Mesendoderm (in vitro differentiated cells): ENCODE measurements around the gene HOXB13.

Experiments used
- DNase-seq: peaks from one replicate; pipeline ENCODE4 v3.0.0; 2013
- H2AK5ac ChIP-seq: 2 replicates; pipeline ENCODE4 v1.6.1; 2013; ENCODE audit warnings: low read length, inconsistent platforms
- H2BK120ac ChIP-seq: 2 replicates; pipeline ENCODE4 v1.6.1; 2013; ENCODE audit warnings: low read depth, mild to moderate bottlenecking, low read length, moderate library complexity, mixed read lengths
- H2BK15ac ChIP-seq: replicated peaks from 2 replicates; pipeline ENCODE4 v1.6.1; 2013; ENCODE audit warnings: low read depth, mild to moderate bottlenecking, moderate library complexity
- H2BK5ac ChIP-seq: 2 replicates; pipeline ENCODE4 v1.6.1; 2013; ENCODE audit warnings: low read length, inconsistent platforms
- H3K18ac ChIP-seq: 2 replicates; pipeline ENCODE4 v1.6.1; 2013; ENCODE audit warnings: mild to moderate bottlenecking, low read length, mixed read lengths
- H3K23ac ChIP-seq: one replicate; pipeline ENCODE4 v1.6.1; 2013; ENCODE audit warnings: low read length
- H3K27ac ChIP-seq: 2 replicates; pipeline ENCODE4 v1.5.1; 2013; ENCODE audit warnings: low read depth, mild to moderate bottlenecking, inconsistent platforms, low read length, moderate library complexity
- H3K27me3 ChIP-seq: 2 replicates; pipeline ENCODE4 v1.6.1; 2013; ENCODE audit warnings: low read length, control low read depth, mild to moderate bottlenecking, inconsistent platforms; ENCODE audit not compliant: insufficient read depth, poor library complexity
- H3K36me3 ChIP-seq: 2 replicates; pipeline ENCODE4 v1.6.1; 2013; ENCODE audit warnings: low read length, inconsistent platforms; ENCODE audit not compliant: control insufficient read depth, insufficient read depth
- H3K4ac ChIP-seq: one replicate; pipeline ENCODE4 v1.6.1; 2013; ENCODE audit warnings: low read depth, mild to moderate bottlenecking, low read length, moderate library complexity
- H3K4me1 ChIP-seq: 2 replicates; pipeline ENCODE4 v1.6.1; 2013; ENCODE audit warnings: low read depth, low read length, inconsistent platforms; ENCODE audit not compliant: control insufficient read depth
- H3K4me2 ChIP-seq: 2 replicates; pipeline ENCODE4 v1.6.1; 2013; ENCODE audit warnings: low read length
- H3K4me3 ChIP-seq: 2 replicates; pipeline ENCODE4 v1.5.1; 2013; ENCODE audit warnings: mild to moderate bottlenecking, low read length
- H3K56ac ChIP-seq: one replicate; pipeline ENCODE4 v1.6.1; 2013; ENCODE audit warnings: low read length
- H3K79me1 ChIP-seq: 2 replicates; pipeline ENCODE4 v1.6.1; 2013; ENCODE audit warnings: low read length, inconsistent platforms
- H3K79me2 ChIP-seq: 2 replicates; pipeline ENCODE4 v1.6.1; 2013; ENCODE audit warnings: mild to moderate bottlenecking, low read length; ENCODE audit not compliant: control insufficient read depth, insufficient read depth
- H3K9ac ChIP-seq: 2 replicates; pipeline ENCODE4 v1.6.1; 2013; ENCODE audit warnings: low read length, inconsistent platforms
- H4K5ac ChIP-seq: one replicate; pipeline ENCODE4 v1.6.1; 2013; ENCODE audit warnings: low read length
- H4K8ac ChIP-seq: one replicate; pipeline ENCODE4 v1.6.1; 2013; ENCODE audit warnings: low read depth, mild to moderate bottlenecking, control low read depth, low read length, moderate library complexity
- WGBS: extraction: QIAGEN DNeasy Blood & Tissue Kit; methylation state at CpG from one replicate; pipeline ENCODE4 v1.1.7; 2013; ENCODE audit warnings: low lambda C conversion rate, missing lambda C conversion rate; ENCODE audit not compliant: insufficient coverage; ENCODE audit errors: extremely low coverage; 5-methylcytosine and 5-hydroxymethylcytosine counted together

HOXB13 gene

GRCh38 chr17:48751172-48751571 is 22.6 kb upstream of the HOXB13 start:
- Histone ChIP-seq H3K56ac (no peak overlapping the region), H2AK5ac (no peak overlapping the region)

DNA sequence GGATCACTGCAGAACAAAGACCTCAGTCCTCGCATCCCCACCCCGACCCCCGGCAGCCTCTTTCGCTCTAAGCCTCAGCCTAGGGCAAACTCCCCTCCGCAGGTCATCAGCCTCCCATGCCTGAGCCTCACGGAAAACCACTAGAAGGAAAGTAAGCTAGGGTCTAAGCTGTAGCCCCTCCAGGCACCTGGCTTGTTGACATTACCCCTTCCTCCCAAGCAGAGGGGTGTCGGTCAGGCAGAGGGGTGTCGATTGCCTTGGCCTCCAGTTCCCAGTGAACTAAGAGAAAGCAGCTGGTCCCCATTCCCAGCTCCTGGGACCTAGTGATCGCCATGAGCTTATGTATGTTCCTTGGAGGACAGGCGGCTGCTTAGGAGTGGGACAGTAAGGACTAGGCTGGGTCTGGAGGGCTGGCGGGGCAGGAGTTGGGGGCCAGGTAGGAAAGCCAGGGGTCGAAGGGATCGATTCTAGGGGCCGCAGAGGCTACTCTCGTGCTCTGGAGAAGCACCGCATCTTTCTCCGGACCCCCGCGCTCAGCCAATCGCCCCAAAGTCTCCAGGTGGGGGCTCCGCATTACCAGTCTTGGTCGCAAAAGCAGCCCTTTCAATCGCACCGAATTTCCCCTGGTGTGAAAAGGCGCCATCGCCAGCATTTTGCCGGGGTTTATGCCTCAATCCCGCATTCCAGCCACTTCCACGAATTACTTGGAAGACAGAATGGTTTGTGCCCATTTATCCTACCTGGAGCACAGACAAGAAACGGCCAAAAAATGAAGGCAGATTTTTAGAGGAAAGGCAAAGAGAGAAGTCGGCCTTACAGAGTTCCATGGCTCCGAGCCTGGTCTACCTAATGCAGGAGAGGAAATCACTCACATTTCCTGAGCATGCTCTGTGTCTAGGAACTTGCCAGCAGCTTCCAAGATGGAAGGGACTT is 21.3 kb upstream of the HOXB13 start:
- Histone ChIP-seq H3K36me3 (no peaks in the 10 kb centered on the region), H3K56ac (peak overlapping the region; percentile 35), H3K4me2 (peak overlapping the region; percentile 14), H3K9ac (no peak overlapping the region), H4K8ac (no peak overlapping the region), H3K79me2 (no peaks in the 10 kb centered on the region), H3K23ac (peak overlapping the region; percentile 73), H2BK5ac (no peak overlapping the region), H3K27ac (no peak overlapping the region), H3K4me3 (no peak overlapping the region), H3K27me3 (peaks cover 83% of the 10 kb centered on the region), H2BK15ac (no peak overlapping the region), H3K4me1 (peaks cover 3% of the 10 kb centered on the region), H4K5ac (no peak overlapping the region), H3K4ac (no peak overlapping the region), H2AK5ac (no peak overlapping the region), H2BK120ac (no peak overlapping the region), H3K18ac (no peak overlapping the region), H3K79me1 (no peaks in the 10 kb centered on the region)
- DNase-seq = peak; percentile 48
- WGBS = no CpG with 5 or more reads among the region's 32 CpGs

More at GRCh38 chr17:48751172-48751571, 22.6 kb upstream of the HOXB13 start:
- H2BK120ac ChIP-seq = no peak overlapping the region
- H4K8ac ChIP-seq = no peak overlapping the region
- DNase-seq = no peak
- H3K79me2 ChIP-seq = no peaks in the 10 kb centered on the region
- peaks cover 85% of the 10 kb centered on the region for H3K27me3 ChIP-seq
- H3K9ac ChIP-seq = no peak overlapping the region
- no peak overlapping the region for H3K4ac ChIP-seq
- H3K18ac ChIP-seq = no peak overlapping the region
- no peak overlapping the region for H2BK5ac ChIP-seq
- H2BK15ac ChIP-seq = no peak overlapping the region
- no peaks in the 10 kb centered on the region for H3K36me3 ChIP-seq
- no peak overlapping the region for H3K4me3 ChIP-seq
- H3K4me2 ChIP-seq = no peak overlapping the region
- H4K5ac ChIP-seq = no peak overlapping the region
- peaks cover 3% of the 10 kb centered on the region for H3K4me1 ChIP-seq
- H3K27ac ChIP-seq = no peak overlapping the region
- no peak overlapping the region for H3K23ac ChIP-seq
- no CpG with 5 or more reads among the region's 3 CpGs for WGBS
- H3K79me1 ChIP-seq = no peaks in the 10 kb centered on the region

DNA sequence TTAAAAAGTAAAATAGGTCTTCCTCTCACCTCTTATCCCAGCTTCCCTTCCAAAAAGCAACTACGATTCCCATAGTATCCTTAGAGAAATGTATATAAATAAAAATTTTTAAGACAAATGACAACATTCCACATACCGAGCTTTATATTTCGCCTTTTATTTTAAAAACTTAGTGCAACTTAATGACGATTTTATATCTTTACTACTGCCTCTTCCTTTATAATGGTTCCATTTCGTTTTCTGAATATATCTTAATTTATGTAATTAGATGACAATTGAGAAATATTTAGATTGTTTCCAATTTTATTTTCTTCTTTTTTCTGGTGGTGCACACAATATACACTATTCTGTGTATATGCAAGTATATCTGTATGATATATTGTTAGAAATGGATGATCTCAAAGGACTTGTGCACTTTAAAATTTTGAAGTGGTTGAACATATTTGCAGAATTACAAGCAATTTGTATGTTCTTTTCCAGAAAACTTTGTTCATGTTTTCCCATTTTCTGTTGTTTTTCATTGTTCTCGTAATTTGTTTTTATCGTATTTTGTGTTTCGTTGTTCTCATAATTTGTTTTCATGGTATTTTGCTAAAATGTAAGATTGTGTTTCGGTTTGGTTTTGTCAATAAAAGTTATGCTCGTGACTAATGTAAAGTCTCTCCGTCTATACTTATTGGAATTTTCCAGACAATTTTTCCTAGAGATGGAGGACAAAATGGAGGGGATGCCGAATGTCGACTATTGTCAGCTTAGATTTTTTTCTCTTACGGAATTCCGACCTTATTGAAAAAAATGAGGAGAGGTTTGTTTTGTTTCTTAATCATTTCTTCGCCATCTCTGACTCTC is 20.4 kb upstream of the HOXB13 start:
- Histone ChIP-seq H4K5ac (no peak overlapping the region), H3K23ac (no peak overlapping the region), H2BK5ac (no peak overlapping the region), H4K8ac (no peak overlapping the region), H3K4me2 (no peak overlapping the region), H3K79me1 (no peaks in the 10 kb centered on the region), H3K18ac (no peak overlapping the region), H3K36me3 (no peaks in the 10 kb centered on the region), H2AK5ac (no peak overlapping the region), H3K4me1 (peaks cover 3% of the 10 kb centered on the region), H3K56ac (no peak overlapping the region), H3K4ac (no peak overlapping the region), H3K79me2 (no peaks in the 10 kb centered on the region), H2BK120ac (no peak overlapping the region), H2BK15ac (no peak overlapping the region), H3K9ac (no peak overlapping the region), H3K27ac (no peak overlapping the region), H3K27me3 (peaks cover 81% of the 10 kb centered on the region), H3K4me3 (no peak overlapping the region)
- 100% methylated on average over 4 of the region's 16 CpGs for WGBS
- DNase-seq = no peak

DNA sequence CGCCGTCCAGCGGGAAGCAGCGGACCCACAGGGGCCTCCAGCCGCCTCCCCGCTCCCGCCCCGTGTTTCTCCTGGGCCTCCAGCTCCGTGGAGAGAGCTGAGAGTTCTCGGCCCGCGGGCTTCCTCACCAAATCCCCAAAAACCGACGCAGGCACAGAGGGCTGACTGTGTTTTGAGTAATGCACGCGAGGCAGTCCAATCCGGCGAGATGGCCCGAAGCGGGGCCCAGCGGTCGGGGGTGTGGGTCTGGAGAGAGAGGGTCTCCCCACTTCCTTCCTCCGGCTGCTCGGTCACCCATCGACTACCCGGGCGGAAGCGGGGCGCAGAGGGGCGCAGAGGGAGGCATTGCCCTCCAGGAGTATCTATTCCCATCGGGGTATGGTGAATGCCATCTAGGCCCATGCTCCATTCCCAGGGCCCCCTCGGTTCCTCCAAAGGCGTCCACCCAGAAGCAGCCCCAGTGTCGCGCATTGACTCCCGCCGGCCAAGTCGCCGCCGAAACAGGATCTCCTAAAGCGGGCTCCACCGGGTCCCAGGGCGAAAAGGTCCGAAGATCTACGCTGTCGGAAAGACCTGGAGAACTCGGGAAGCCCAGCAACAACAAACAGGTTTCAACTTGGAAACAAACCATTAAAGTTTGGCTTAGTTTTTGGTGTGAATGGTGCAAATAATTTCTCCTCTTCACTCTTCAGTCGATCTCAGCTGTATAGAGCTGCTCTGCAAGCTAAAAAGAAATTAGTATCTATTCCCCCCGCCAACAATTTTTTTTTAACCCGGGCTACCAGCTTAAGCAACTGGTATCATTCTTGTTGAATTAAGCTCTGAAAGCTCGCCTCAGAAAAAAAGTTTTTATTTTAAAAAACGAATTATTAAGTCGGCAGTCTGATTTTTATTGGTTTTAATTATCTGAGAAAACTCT is 19.2 kb upstream of the HOXB13 start:
- Histone ChIP-seq H3K23ac (no peak overlapping the region), H3K79me2 (no peaks in the 10 kb centered on the region), H3K79me1 (no peaks in the 10 kb centered on the region), H3K4me2 (peak overlapping the region; percentile 16), H3K18ac (peak overlapping the region; percentile 31), H3K27ac (no peak overlapping the region), H3K4me3 (no peak overlapping the region), H2AK5ac (no peak overlapping the region), H3K4me1 (peaks cover 3% of the 10 kb centered on the region), H3K56ac (no peak overlapping the region), H3K9ac (no peak overlapping the region), H2BK15ac (no peak overlapping the region), H3K36me3 (no peaks in the 10 kb centered on the region), H2BK120ac (no peak overlapping the region), H3K4ac (no peak overlapping the region), H4K5ac (no peak overlapping the region), H2BK5ac (no peak overlapping the region), H4K8ac (no peak overlapping the region), H3K27me3 (peaks cover 79% of the 10 kb centered on the region)
- no CpG with 5 or more reads among the region's 53 CpGs for WGBS
- peak; percentile 65 for DNase-seq

GRCh38 chr17:48746916-48747444 is 18.4 kb upstream of the HOXB13 start:
- H2AK5ac ChIP-seq = no peak overlapping the region
- peak overlapping the region; percentile 31 for H3K18ac ChIP-seq
- no CpG with 5 or more reads among the region's 21 CpGs for WGBS
- H2BK120ac ChIP-seq = no peak overlapping the region
- no peak overlapping the region for H3K27ac ChIP-seq
- no peak for DNase-seq
- H3K79me1 ChIP-seq = no peaks in the 10 kb centered on the region
- H3K4ac ChIP-seq = no peak overlapping the region
- no peaks in the 10 kb centered on the region for H3K79me2 ChIP-seq
- no peak overlapping the region for H4K8ac ChIP-seq
- no peak overlapping the region for H3K4me2 ChIP-seq
- peaks cover 3% of the 10 kb centered on the region for H3K4me1 ChIP-seq
- no peak overlapping the region for H2BK15ac ChIP-seq
- peak overlapping the region; percentile 2 for H3K56ac ChIP-seq
- H3K9ac ChIP-seq = no peak overlapping the region
- H4K5ac ChIP-seq = no peak overlapping the region
- H3K27me3 ChIP-seq = peaks cover 77% of the 10 kb centered on the region
- no peaks in the 10 kb centered on the region for H3K36me3 ChIP-seq
- H3K23ac ChIP-seq = no peak overlapping the region
- H2BK5ac ChIP-seq = no peak overlapping the region
- no peak overlapping the region for H3K4me3 ChIP-seq
